Measurements from ENCODE around the gene SYT9.

DNA sequence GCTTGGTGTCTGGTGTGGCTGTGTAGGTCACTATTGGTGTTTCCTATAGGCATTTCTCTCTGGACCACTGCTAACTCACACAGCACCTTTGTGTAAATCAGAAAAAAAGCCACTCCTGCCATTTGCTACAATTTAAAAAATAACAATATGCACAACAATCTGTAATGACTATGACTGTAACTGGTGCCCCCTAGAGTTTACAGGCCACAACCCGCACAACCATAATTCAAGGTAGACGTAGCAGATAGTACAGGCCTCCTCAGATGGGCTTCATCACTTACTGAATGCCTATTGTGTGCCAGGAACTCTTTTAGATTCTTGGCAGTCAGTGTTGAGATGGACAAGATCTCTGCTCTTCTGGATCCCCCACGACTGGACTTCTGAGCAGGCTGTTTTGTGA is 47.7 kb downstream of the SYT9 start:
- TF ChIP-seq, protein P1, sequence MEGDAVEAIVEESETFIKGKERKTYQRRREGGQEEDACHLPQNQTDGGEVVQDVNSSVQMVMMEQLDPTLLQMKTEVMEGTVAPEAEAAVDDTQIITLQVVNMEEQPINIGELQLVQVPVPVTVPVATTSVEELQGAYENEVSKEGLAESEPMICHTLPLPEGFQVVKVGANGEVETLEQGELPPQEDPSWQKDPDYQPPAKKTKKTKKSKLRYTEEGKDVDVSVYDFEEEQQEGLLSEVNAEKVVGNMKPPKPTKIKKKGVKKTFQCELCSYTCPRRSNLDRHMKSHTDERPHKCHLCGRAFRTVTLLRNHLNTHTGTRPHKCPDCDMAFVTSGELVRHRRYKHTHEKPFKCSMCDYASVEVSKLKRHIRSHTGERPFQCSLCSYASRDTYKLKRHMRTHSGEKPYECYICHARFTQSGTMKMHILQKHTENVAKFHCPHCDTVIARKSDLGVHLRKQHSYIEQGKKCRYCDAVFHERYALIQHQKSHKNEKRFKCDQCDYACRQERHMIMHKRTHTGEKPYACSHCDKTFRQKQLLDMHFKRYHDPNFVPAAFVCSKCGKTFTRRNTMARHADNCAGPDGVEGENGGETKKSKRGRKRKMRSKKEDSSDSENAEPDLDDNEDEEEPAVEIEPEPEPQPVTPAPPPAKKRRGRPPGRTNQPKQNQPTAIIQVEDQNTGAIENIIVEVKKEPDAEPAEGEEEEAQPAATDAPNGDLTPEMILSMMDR (IDR thresholded peaks at IDR 0.05): no peak
- TF ChIP-seq EP300 (IDR thresholded peaks at IDR 0.05): no peak

Data from stomach (tissue), 4 donors.